ENCODE data around the gene EXO1.

DNA sequence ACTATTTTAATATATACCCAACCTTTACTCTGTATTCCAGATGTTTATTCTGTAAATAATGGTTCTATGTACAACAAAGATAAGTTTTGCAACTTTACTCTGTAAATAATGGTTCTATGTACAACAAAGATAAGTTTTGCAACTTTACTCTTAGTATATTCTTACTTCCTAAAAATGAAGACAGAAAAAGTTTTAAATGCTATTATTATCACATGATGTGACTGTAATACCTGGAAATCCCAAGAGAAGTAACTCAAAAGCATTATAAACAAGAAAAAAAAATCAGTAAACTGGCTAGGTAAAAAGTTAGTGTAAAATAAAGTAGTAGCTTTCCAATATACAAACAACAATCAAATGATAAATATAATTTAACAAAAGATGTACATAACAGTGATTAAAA lies 18.5 kb upstream of the EXO1 start:
- TF ChIP-seq TCF12 (IDR thresholded peaks at IDR 0.05; ENCODE audit: low read depth) (no peak), RAD21 (IDR thresholded peaks at IDR 0.05; ENCODE audit: low read depth) (no peak), YY1 (IDR thresholded peaks at IDR 0.05; ENCODE audit: low read depth) (no peak), REST (IDR thresholded peaks at IDR 0.05; ENCODE audit: low read depth) (no peak), FOXM1 (IDR thresholded peaks at IDR 0.05; ENCODE audit: borderline replicate concordance, low read depth) (no peak), NFIC (IDR thresholded peaks at IDR 0.05) (no peak), TEAD4 (IDR thresholded peaks at IDR 0.05) (no peak), EP300 (IDR thresholded peaks at IDR 0.05; ENCODE audit: borderline replicate concordance) (no peak), CREB1 (IDR thresholded peaks at IDR 0.05; ENCODE audit: low read depth) (no peak), TAF1 (IDR thresholded peaks at IDR 0.05; ENCODE audit: low read depth) (no peak)
- TF ChIP-seq, protein P1, sequence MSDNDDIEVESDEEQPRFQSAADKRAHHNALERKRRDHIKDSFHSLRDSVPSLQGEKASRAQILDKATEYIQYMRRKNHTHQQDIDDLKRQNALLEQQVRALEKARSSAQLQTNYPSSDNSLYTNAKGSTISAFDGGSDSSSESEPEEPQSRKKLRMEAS (IDR thresholded peaks at IDR 0.05): no peak

Data from Ishikawa (cell line).